Nephron (organoid): ENCODE data around the gene HEYL.

Experiments
- H3K27ac Mint-ChIP-seq, 3 experiments: 2 replicates each; pipeline ENCODE4 v1.8.0; 2020; ENCODE audit warnings: mixed read lengths in 3 of 3, mild to moderate bottlenecking in 2 of 3, moderate library complexity in 1 of 3
- H3K27me3 Mint-ChIP-seq: 2 replicates; pipeline ENCODE4 v1.8.0; 2021; ENCODE audit warnings: low read depth, mild to moderate bottlenecking, moderate library complexity, mixed read lengths
- H3K36me3 Mint-ChIP-seq: 2 replicates; pipeline ENCODE4 v1.8.0; 2020; ENCODE audit warnings: low read depth, mixed read lengths
- H3K4me1 Mint-ChIP-seq: 2 replicates; pipeline ENCODE4 v1.8.0; 2020; ENCODE audit warnings: mixed read lengths
- H3K4me3 Mint-ChIP-seq, 3 experiments: 2 replicates each; pipeline ENCODE4 v1.8.0; 2020; ENCODE audit warnings: mild to moderate bottlenecking in 3 of 3, mixed read lengths in 3 of 3, moderate library complexity in 2 of 3
- H3K9me3 Mint-ChIP-seq: 2 replicates; pipeline ENCODE4 v1.8.0; 2020; ENCODE audit warnings: mixed read lengths
- CTCF ChIP-seq, 3 experiments: fragments of 200-600 bp; sonication (generic); IDR thresholded peaks; one replicate each; pipeline ENCODE4 v1.5.0; 2021; ENCODE audit warnings: antibody characterized with exemption in 3 of 3; ENCODE audit not compliant: unreplicated experiment in 3 of 3

The HEYL gene

GRCh38 chr1:39656391-39656790 is 16.9 kb upstream of the HEYL start:
- TF ChIP-seq CTCF (IDR thresholded peaks at IDR 0.05; ENCODE audit: unreplicated experiment in 3 of 3), result no peak
- Mint-ChIP-seq H3K4me3 (no peak overlapping the region), H3K27me3 (peaks cover 34% of the 10 kb centered on the region), H3K36me3 (no peaks in the 10 kb centered on the region), H3K27ac (no peak overlapping the region), H3K9me3 (no peaks in the 10 kb centered on the region), H3K4me1 (peaks cover 29% of the 10 kb centered on the region)

GRCh38 chr1:39655578-39656268 is 16.3 kb upstream of the HEYL start:
- TF ChIP-seq CTCF (IDR thresholded peaks at IDR 0.05; ENCODE audit: unreplicated experiment in 3 of 3), result no peak
- Mint-ChIP-seq H3K36me3 (no peaks in the 10 kb centered on the region), H3K4me1 (peaks cover 33% of the 10 kb centered on the region), H3K27ac (no peak overlapping the region), H3K27me3 (peaks cover 29% of the 10 kb centered on the region), H3K4me3 (no peak overlapping the region), H3K9me3 (no peaks in the 10 kb centered on the region)

GRCh38 chr1:39654291-39654690 is 14.8 kb upstream of the HEYL start:
- no peaks in the 10 kb centered on the region for H3K36me3 Mint-ChIP-seq
- no peaks in the 10 kb centered on the region for H3K9me3 Mint-ChIP-seq
- H3K4me3 Mint-ChIP-seq, result no peak overlapping the region
- H3K27ac Mint-ChIP-seq, result no peak overlapping the region
- H3K4me1 Mint-ChIP-seq, result peaks cover 45% of the 10 kb centered on the region
- no peak for TF ChIP-seq CTCF (IDR thresholded peaks at IDR 0.05; ENCODE audit: unreplicated experiment in 3 of 3)
- peaks cover 16% of the 10 kb centered on the region for H3K27me3 Mint-ChIP-seq

- Mint-ChIP-seq H3K4me3 (no peak overlapping the region), H3K27ac (no peak overlapping the region), H3K9me3 (no peaks in the 10 kb centered on the region), H3K4me1 (peaks cover 47% of the 10 kb centered on the region), H3K27me3 (peaks cover 16% of the 10 kb centered on the region), H3K36me3 (no peaks in the 10 kb centered on the region)
- TF ChIP-seq CTCF (IDR thresholded peaks at IDR 0.05; ENCODE audit: unreplicated experiment in 3 of 3), result peak; percentile 88 to 93 (median 92)
These were observed 14.1 kb upstream of the HEYL start for GRCh38 chr1:39653546-39654031.

GRCh38 chr1:39652554-39652953 is 13.1 kb upstream of the HEYL start:
- Mint-ChIP-seq H3K27me3 (peaks cover 16% of the 10 kb centered on the region), H3K9me3 (no peaks in the 10 kb centered on the region), H3K27ac (peak overlapping the region in 1 of 3 experiments; percentile 69)

More at GRCh38 chr1:39652554-39652953, 13.1 kb upstream of the HEYL start:
- Mint-ChIP-seq H3K4me1 (peaks cover 53% of the 10 kb centered on the region), H3K4me3 (no peak overlapping the region), H3K36me3 (no peaks in the 10 kb centered on the region)
- no peak for TF ChIP-seq CTCF (IDR thresholded peaks at IDR 0.05; ENCODE audit: unreplicated experiment in 3 of 3)
